NCI-H345 (cell line): ENCODE measurements around the gene ARF1.

Experiments used
- DNase-seq: peaks from one replicate; lab custom pipeline; 2025; lab: John Stamatoyannopoulos, UW

Gene ARF1

GRCh38 chr1:228122921-228123441 is 40.5 kb downstream of the ARF1 start:
- no peak for DNase-seq

GRCh38 chr1:228123505-228123904 is 41.0 kb downstream of the ARF1 start:
- no peak for DNase-seq

GRCh38 chr1:228125185-228125584 is 42.7 kb downstream of the ARF1 start:
- no peak for DNase-seq

- no peak for DNase-seq
Measured at GRCh38 chr1:228131766-228132165, 49.3 kb downstream of the ARF1 start.

GRCh38 chr1:228134591-228134990 is 52.1 kb downstream of the ARF1 start:
- no peak for DNase-seq

GRCh38 chr1:228136901-228137300 is 54.4 kb downstream of the ARF1 start:
- DNase-seq: no peak

- no peak for DNase-seq
Measured at GRCh38 chr1:228139406-228139930, 57.0 kb downstream of the ARF1 start.

GRCh38 chr1:228139931-228140723 is 57.6 kb downstream of the ARF1 start, which contains the start of gene GUK1:
Gene GUK1, plus strand, starts transcription at chr1:228140279. Its CDS starts 24 bp downstream, at chr1:228140303.
- DNase-seq: peak; percentile 100

GRCh38 chr1:228140724-228141225 is 58.3 kb downstream of the ARF1 start:
- DNase-seq: no peak

- no peak for DNase-seq
Measured at GRCh38 chr1:228141226-228142044, 58.9 kb downstream of the ARF1 start.

- no peak for DNase-seq
Measured at GRCh38 chr1:228142155-228142691, 59.7 kb downstream of the ARF1 start.

- no peak for DNase-seq
Measured at GRCh38 chr1:228142701-228143136, 60.2 kb downstream of the ARF1 start.

GRCh38 chr1:228143480-228144192 is 61.1 kb downstream of the ARF1 start:
- no peak for DNase-seq

GRCh38 chr1:228144193-228144992 is 61.9 kb downstream of the ARF1 start:
- DNase-seq: no peak

- DNase-seq: no peak
Measured at GRCh38 chr1:228144993-228145343, 62.5 kb downstream of the ARF1 start.

GRCh38 chr1:228145463-228146416 is 63.2 kb downstream of the ARF1 start:
- no peak for DNase-seq

- DNase-seq: no peak
Measured at GRCh38 chr1:228146417-228147150, 64.1 kb downstream of the ARF1 start.

- no peak for DNase-seq
Measured at GRCh38 chr1:228147151-228147693, 64.7 kb downstream of the ARF1 start.
